PC-3 (cell line): ENCODE measurements around the gene CHAMP1.
"Not testable (repeated sequence)": the region's sequence is repeated elsewhere in the genome, so short reads cannot be mapped to it uniquely, and the experiment has no call there.

Experiments
- CTCF ChIP-seq: fragments of 300-600 bp; sonication (generic); conservative IDR thresholded peaks from 2 replicates; pipeline ENCODE4 v1.5.1; 2017; ENCODE audit warnings: antibody characterized with exemption, low read depth, mild to moderate bottlenecking, low read length
- EZH2 ChIP-seq: fragments of 300-600 bp; sonication (generic); IDR thresholded peaks from one replicate; pipeline ENCODE4 v1.6.1; 2017; ENCODE audit warnings: antibody characterized with exemption, mild to moderate bottlenecking, low read length; ENCODE audit not compliant: unreplicated experiment
- EZH2phosphoT487 ChIP-seq: fragments of 300-600 bp; sonication (generic); IDR thresholded peaks from 2 replicates; pipeline ENCODE4 v1.6.1; 2018; ENCODE audit warnings: mild to moderate bottlenecking, antibody characterized with exemption, low read length, borderline replicate concordance

- TF ChIP-seq CTCF = peak; percentile 42; the same call in 1 of the 2 replicates
- TF ChIP-seq EZH2phosphoT487, EZH2: not testable (repeated sequence)
Measured at GRCh38 chr13:114352763-114353162, 38.5 kb downstream of the CHAMP1 start.
